DMS114 treated with DMSO at 0.1 percent for 48 hours (cell line): ENCODE measurements around the gene DNAL1.

ENCODE experiments used
- DNase-seq: peaks from one replicate; lab custom pipeline; 2025; ENCODE audit not compliant: unreplicated experiment; lab: John Stamatoyannopoulos, UW

The DNAL1 gene

DNA sequence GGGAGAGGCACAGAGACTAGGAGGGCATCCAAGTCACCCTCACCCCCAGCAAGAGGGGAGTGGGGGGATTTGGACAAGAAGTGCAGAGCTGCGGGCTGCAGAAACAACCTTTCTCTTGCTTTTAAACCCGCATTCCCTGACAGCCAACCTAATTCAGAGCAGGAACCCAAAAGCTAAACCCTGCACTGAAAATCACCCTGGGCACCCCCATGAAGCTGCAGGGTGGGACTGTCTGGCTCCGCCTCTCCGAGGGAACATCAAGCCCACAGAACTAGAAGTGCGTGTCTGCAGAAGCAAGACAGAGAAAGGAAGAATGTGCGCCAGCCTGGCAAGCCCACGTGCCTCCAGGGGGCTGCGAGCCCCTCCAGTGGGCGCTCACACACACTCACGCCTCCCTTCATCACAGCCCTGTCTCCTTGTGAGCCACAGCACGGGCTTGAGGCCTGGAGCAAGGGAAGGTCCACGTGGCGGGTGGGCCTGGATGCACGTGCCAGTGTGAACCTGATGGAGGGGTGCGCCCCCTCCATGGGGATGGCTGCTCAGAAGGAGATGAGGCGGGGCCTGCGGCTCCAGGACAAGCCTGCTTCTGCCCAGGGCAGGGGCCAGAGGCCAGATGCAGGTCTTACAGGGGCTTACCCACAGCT, 97.2 kb downstream of the DNAL1 start:
- no peak for DNase-seq

- DNase-seq, result no peak
Measured at GRCh38 chr14:73742520-73743238, 97.9 kb downstream of the DNAL1 start.

- DNase-seq, result no peak
Measured at GRCh38 chr14:73743431-73743931, 98.7 kb downstream of the DNAL1 start.

- no peak for DNase-seq
Measured at GRCh38 chr14:73744175-73744867, 99.5 kb downstream of the DNAL1 start.

- DNase-seq, result no peak
Measured at GRCh38 chr14:73744874-73745529, 100.2 kb downstream of the DNAL1 start.

DNA sequence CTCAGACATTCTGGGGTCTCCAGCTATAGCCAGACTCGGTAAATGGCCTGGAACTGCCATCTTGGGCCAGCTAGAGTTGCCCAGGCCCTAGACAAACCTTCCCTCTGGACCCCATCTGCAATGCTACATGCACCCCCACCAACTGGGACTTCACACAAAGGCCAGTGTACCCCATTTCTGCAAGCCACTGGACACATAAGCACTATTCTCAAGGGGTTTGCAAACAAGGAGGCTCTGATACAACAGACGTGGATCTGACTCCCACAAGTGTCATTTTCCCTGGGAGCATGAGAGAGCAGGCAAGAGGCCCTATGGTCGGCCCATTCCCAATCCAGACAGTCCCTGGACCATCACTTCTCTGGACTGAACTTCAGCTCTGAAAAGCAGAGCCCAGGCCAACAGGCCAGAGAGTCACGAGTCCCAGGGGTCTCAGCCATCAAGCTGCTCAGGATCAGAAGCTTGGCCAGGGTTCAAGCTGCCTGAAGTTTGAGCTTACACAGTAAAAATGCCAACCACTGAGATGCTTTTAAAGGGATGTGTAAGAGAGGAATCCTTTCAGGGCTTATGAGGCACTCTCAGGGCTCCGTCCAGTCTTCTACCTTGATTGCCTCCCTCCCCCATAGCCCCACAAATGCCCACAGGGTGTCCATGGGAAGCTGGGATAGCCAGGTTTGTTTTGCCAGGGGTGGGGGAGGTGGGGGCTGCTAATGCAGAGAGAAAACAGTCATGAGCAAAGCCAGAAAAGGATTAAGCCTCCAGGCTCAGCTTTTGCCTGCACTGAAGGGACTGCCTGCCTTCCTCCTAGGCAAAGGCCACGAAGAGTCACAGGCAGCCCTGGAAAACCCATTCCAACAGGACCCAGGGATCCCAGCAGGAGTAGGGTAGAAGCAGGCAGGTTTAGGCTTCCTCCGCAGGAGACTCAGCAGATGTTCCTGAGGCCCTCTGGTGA, 101.1 kb downstream of the DNAL1 start:
- no peak for DNase-seq

- no peak for DNase-seq
Measured at GRCh38 chr14:73746520-73747378, 102.0 kb downstream of the DNAL1 start.

- DNase-seq, result no peak
Measured at GRCh38 chr14:73747379-73748211, 102.8 kb downstream of the DNAL1 start.

DNA sequence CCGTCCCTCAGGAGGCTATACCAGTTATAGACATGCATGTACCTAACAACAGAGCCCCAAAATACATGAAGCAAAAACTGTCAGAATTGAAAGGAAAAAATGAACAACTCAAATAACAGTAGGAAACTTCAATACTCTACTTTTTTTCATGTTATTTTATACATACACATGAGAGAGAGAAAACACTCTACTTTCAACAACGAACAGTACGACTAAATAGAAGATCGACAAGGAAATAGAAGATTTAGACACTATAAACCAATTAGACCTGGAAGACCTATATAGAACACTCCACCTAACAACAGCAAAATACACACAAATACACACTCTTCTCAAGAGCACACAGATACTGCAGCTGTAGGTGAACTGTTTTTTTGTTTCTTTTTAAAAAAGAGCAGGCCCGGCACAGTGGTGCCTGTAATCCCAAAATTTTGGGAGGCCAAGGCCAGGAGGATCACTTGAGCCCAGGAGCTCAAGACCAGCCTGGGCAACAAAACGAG, 104.1 kb downstream of the DNAL1 start:
- no peak for DNase-seq

DNA sequence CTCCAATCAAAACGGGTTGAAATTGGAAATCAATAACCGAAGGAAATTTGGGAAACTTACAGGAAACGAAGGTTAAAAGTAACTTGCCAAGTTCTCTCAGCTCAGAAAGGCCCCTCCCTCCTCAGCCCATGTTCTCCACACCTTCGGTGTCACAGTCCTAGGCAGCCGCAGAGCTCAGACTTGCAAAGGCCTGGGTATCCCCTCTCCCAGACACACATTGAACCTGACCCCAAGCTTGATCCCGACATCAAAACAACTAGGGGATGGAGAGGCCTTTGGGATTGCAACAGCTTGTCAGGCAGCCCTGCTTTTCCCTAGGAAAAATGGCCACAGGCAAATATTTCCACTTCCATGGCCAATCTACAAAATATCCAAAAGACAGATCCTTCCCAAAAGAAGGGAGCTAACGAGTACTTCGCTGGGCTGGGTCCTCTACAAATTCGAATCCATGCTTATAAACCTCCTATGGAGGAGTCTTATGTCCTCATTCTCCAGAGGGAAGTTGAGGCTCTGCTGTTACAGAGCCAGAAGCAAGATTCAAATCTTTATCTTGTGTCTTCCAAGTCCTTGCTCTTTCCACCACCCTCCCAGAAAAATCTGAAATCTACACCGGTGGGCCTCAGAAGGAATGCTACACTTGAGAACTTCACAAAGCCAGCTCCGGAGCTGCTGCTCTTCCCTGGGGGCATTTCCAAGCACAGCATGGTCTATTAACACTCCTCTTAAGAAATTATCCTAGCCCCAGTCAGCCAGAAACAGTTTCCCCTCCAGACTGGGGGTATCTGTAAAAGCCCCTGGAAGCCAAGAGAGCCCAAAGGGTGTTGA, 105.1 kb downstream of the DNAL1 start:
- DNase-seq, result no peak

GRCh38 chr14:73750531-73750901, 105.7 kb downstream of the DNAL1 start:
- no peak for DNase-seq

GRCh38 chr14:73751157-73751691, 106.4 kb downstream of the DNAL1 start:
- no peak for DNase-seq

- DNase-seq, result no peak
Measured at GRCh38 chr14:73752297-73752992, 107.7 kb downstream of the DNAL1 start.
